Measurements from ENCODE around the gene SLC24A4. TPM values are rescaled to one million over a fixed set of nuclear protein-coding genes. Genes with fewer than 3 reads are reported as not detected.
A peak's percentile ranks its signal among the peaks of the same experiment; 100 is the strongest.

The SLC24A4 gene
- polyA plus RNA-seq, 1 donor, result 1.2 TPM

- no peak for DNase-seq
Observed at GRCh38 chr14:92482621-92483319, 159.8 kb downstream of the SLC24A4 start.

- DNase-seq, result no peak
Observed at GRCh38 chr14:92484132-92484823, 161.3 kb downstream of the SLC24A4 start.

GRCh38 chr14:92486881-92487280, 163.9 kb downstream of the SLC24A4 start:
- DNase-seq, result no peak

GRCh38 chr14:92487513-92488133, 164.7 kb downstream of the SLC24A4 start:
- no peak for DNase-seq

GRCh38 chr14:92489394-92490238, 166.7 kb downstream of the SLC24A4 start:
- no peak for DNase-seq

GRCh38 chr14:92490239-92490959, 167.4 kb downstream of the SLC24A4 start:
- no peak for DNase-seq

- no peak for DNase-seq
Observed at GRCh38 chr14:92491782-92492181, 168.8 kb downstream of the SLC24A4 start.

GRCh38 chr14:92492258-92492657, 169.3 kb downstream of the SLC24A4 start:
- DNase-seq, result no peak

- no peak for DNase-seq
Observed at GRCh38 chr14:92493024-92493423, 170.1 kb downstream of the SLC24A4 start.

- DNase-seq, result no peak
Observed at GRCh38 chr14:92493492-92493891, 170.5 kb downstream of the SLC24A4 start.

GRCh38 chr14:92494512-92494911, 171.5 kb downstream of the SLC24A4 start:
- no peak for DNase-seq

- DNase-seq, result no peak
Observed at GRCh38 chr14:92495027-92495426, 172.1 kb downstream of the SLC24A4 start.

- no peak for DNase-seq
Observed at GRCh38 chr14:92496191-92496857, 173.4 kb downstream of the SLC24A4 start.

- no peak for DNase-seq
Observed at GRCh38 chr14:92497391-92497790, 174.4 kb downstream of the SLC24A4 start.

GRCh38 chr14:92499234-92499633, 176.3 kb downstream of the SLC24A4 start:
- DNase-seq, result no peak

GRCh38 chr14:92500491-92500941, 177.6 kb downstream of the SLC24A4 start:
- peak; percentile 35 for DNase-seq

GRCh38 chr14:92501891-92502351, 179.0 kb downstream of the SLC24A4 start:
- no peak for DNase-seq

- no peak for DNase-seq
Observed at GRCh38 chr14:92502541-92503286, 179.7 kb downstream of the SLC24A4 start.

- no peak for DNase-seq
Observed at GRCh38 chr14:92503756-92504491, 181.0 kb downstream of the SLC24A4 start.

GRCh38 chr14:92505826-92506225, 182.9 kb downstream of the SLC24A4 start:
- no peak for DNase-seq
